GM23338 (cell line): ENCODE results near the gene CFAP141.

ENCODE experiments used
- CREB1 ChIP-seq: fragments of 250-450 bp; sonication (Bioruptor Pico); IDR thresholded peaks from 2 replicates; pipeline ENCODE4 v1.5.0; 2020; ENCODE audit warnings: low read depth, mild to moderate bottlenecking, moderate library complexity
- POLR2AphosphoS5 ChIP-seq: IDR thresholded peaks from 2 replicates; pipeline ENCODE4 v1.6.1; 2016; ENCODE audit warnings: antibody characterized with exemption, low read depth
- TF ChIP-seq, protein P1 (sequence below), 2 experiments: fragments of 200-600 bp in 1 of 2; sonication (generic) in 1 of 2; conservative IDR thresholded peaks; 2 replicates each; pipeline versions ENCODE4 v1.5.1 to v1.6.1; 2016 to 2017; ENCODE audit warnings: antibody characterized with exemption in 2 of 2, low read depth in 2 of 2, mild to moderate bottlenecking in 2 of 2, moderate library complexity in 1 of 2

DNA sequence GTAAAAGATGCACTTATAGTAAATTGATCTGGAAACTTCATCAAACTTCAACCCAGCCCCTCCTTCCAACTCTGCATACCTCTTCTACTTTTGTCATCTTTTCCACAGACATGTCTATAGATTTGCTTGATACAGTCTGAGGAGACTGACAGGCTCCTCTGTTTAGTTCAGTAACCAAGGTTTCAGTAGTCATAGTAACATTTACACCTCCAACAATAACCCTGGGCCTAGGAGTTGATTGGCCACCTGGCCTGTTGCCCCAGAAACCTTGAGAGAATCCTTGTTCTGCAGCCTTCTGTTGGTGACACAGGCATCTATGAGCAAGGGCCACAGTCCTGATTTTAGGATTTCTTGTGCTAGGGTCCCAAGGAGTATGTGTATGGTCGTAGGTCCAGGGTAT is at the start of gene CFAP141:
- TF ChIP-seq POLR2AphosphoS5 (no peak), CREB1 (CRISPR knock-in tag) (no peak)
- TF ChIP-seq, protein P1, sequence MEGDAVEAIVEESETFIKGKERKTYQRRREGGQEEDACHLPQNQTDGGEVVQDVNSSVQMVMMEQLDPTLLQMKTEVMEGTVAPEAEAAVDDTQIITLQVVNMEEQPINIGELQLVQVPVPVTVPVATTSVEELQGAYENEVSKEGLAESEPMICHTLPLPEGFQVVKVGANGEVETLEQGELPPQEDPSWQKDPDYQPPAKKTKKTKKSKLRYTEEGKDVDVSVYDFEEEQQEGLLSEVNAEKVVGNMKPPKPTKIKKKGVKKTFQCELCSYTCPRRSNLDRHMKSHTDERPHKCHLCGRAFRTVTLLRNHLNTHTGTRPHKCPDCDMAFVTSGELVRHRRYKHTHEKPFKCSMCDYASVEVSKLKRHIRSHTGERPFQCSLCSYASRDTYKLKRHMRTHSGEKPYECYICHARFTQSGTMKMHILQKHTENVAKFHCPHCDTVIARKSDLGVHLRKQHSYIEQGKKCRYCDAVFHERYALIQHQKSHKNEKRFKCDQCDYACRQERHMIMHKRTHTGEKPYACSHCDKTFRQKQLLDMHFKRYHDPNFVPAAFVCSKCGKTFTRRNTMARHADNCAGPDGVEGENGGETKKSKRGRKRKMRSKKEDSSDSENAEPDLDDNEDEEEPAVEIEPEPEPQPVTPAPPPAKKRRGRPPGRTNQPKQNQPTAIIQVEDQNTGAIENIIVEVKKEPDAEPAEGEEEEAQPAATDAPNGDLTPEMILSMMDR (conservative IDR thresholded peaks at IDR 0.05; ENCODE audit: low read depth in 2 of 2) = no peak
